Measurements from ENCODE around the gene FRMD4A.

GRCh38 chr10:13712837-13713581 lies 617.7 kb downstream of the FRMD4A start:
- TF ChIP-seq CTCF (IDR thresholded peaks at IDR 0.05), result no peak
- TF ChIP-seq POLR2A (IDR thresholded peaks at IDR 0.05), result no peak
